Glutamatergic neuron (in vitro differentiated cells): ENCODE measurements around the gene C16orf46. TPM values are rescaled to one million over a fixed set of nuclear protein-coding genes. Genes with fewer than 3 reads are reported as not detected.

Experiments used
- DNase-seq: peaks from one replicate; pipeline ENCODE4 v3.0.0; 2022
- H3K27ac Mint-ChIP-seq: one replicate; pipeline ENCODE4 v1.8.0; 2020; ENCODE audit warnings: mild to moderate bottlenecking, mixed read lengths, inconsistent platforms; ENCODE audit not compliant: unreplicated experiment
- H3K27me3 Mint-ChIP-seq: one replicate; pipeline ENCODE4 v1.8.0; 2020; ENCODE audit warnings: mild to moderate bottlenecking, moderate library complexity, mixed read lengths, inconsistent platforms; ENCODE audit not compliant: unreplicated experiment
- H3K36me3 Mint-ChIP-seq: one replicate; pipeline ENCODE4 v1.8.0; 2020; ENCODE audit warnings: mild to moderate bottlenecking, mixed read lengths, inconsistent platforms; ENCODE audit not compliant: unreplicated experiment
- H3K4me1 Mint-ChIP-seq: one replicate; pipeline ENCODE4 v1.8.0; 2020; ENCODE audit warnings: mild to moderate bottlenecking, low read depth, mixed read lengths, inconsistent platforms; ENCODE audit not compliant: unreplicated experiment
- H3K4me3 Mint-ChIP-seq: one replicate; pipeline ENCODE4 v1.8.0; 2020; ENCODE audit warnings: mild to moderate bottlenecking, mixed read lengths, inconsistent platforms; ENCODE audit not compliant: unreplicated experiment
- H3K9me3 Mint-ChIP-seq: one replicate; pipeline ENCODE4 v1.8.0; 2020; ENCODE audit warnings: mild to moderate bottlenecking, moderate library complexity, mixed read lengths, inconsistent platforms; ENCODE audit not compliant: unreplicated experiment
- total RNA-seq: library from RNA; stranded (reverse); fragmentation: NEBNext Ultra II Directional; extraction: Animal tissue kit (Norgen Biotek cat#: 25700); gene quantifications from one replicate; pipeline ENCODE4 v1.2.1, GENCODE V29; 2021; ENCODE audit not compliant: unreplicated experiment
- TF ChIP-seq, protein P1 (sequence below): fragments of 200-600 bp; sonication (generic); IDR thresholded peaks from one replicate; pipeline ENCODE4 v1.5.0; 2021; ENCODE audit not compliant: partially characterized antibody, unreplicated experiment

Gene C16orf46
- total RNA-seq, 1 donor from 2014 or later = 1.0 TPM

- peaks cover 23% of the 10 kb centered on the region for H3K36me3 Mint-ChIP-seq
- no peaks in the 10 kb centered on the region for H3K4me1 Mint-ChIP-seq
- no peaks in the 10 kb centered on the region for H3K27me3 Mint-ChIP-seq
- no peak for DNase-seq
- H3K27ac Mint-ChIP-seq = no peak overlapping the region
- H3K4me3 Mint-ChIP-seq = no peak overlapping the region
- peaks cover 8% of the 10 kb centered on the region for H3K9me3 Mint-ChIP-seq
- TF ChIP-seq, protein P1, sequence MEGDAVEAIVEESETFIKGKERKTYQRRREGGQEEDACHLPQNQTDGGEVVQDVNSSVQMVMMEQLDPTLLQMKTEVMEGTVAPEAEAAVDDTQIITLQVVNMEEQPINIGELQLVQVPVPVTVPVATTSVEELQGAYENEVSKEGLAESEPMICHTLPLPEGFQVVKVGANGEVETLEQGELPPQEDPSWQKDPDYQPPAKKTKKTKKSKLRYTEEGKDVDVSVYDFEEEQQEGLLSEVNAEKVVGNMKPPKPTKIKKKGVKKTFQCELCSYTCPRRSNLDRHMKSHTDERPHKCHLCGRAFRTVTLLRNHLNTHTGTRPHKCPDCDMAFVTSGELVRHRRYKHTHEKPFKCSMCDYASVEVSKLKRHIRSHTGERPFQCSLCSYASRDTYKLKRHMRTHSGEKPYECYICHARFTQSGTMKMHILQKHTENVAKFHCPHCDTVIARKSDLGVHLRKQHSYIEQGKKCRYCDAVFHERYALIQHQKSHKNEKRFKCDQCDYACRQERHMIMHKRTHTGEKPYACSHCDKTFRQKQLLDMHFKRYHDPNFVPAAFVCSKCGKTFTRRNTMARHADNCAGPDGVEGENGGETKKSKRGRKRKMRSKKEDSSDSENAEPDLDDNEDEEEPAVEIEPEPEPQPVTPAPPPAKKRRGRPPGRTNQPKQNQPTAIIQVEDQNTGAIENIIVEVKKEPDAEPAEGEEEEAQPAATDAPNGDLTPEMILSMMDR = no peak
Observed at GRCh38 chr16:81053761-81054160, 23.3 kb downstream of the C16orf46 start.

DNA sequence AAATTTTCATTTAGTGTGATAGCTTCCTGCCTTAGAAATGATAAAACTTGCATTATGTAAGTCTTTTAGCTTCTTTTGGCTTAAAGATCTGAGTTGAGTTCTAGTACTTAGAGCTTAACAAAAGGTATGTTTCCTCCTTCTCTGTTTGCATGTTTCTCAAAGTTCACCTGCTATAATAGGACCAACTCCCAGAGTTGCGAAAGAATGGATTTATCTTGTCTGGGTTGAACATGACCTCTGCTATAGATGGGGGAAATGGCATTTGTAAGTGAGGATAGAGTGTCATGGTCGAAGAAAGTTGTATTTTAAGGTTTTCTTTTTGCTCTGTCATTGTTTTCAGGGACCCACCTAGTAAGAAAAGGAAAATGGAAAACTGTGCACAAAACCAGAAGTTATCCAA is 34.2 kb downstream of the C16orf46 start:
- Mint-ChIP-seq H3K4me3 (no peak overlapping the region), H3K9me3 (no peaks in the 10 kb centered on the region), H3K27ac (no peak overlapping the region), H3K4me1 (peaks cover 10% of the 10 kb centered on the region), H3K27me3 (no peaks in the 10 kb centered on the region), H3K36me3 (no peaks in the 10 kb centered on the region)
- TF ChIP-seq, protein P1 = no peak
- no peak for DNase-seq

- H3K27ac Mint-ChIP-seq = no peak overlapping the region
- DNase-seq = no peak
- no peaks in the 10 kb centered on the region for H3K36me3 Mint-ChIP-seq
- TF ChIP-seq, protein P1 = no peak
- no peak overlapping the region for H3K4me3 Mint-ChIP-seq
- H3K27me3 Mint-ChIP-seq = no peaks in the 10 kb centered on the region
- peaks cover 6% of the 10 kb centered on the region for H3K9me3 Mint-ChIP-seq
- peaks cover 18% of the 10 kb centered on the region for H3K4me1 Mint-ChIP-seq
Observed at GRCh38 chr16:81041696-81042095, 35.3 kb downstream of the C16orf46 start.

GRCh38 chr16:81040842-81041241 is 36.2 kb downstream of the C16orf46 start:
- TF ChIP-seq, protein P1 = no peak
- Mint-ChIP-seq H3K9me3 (peaks cover 9% of the 10 kb centered on the region), H3K27ac (peak overlapping the region; percentile 31), H3K4me3 (no peak overlapping the region), H3K4me1 (peaks cover 19% of the 10 kb centered on the region), H3K27me3 (no peaks in the 10 kb centered on the region), H3K36me3 (no peaks in the 10 kb centered on the region)
- DNase-seq = no peak

DNA sequence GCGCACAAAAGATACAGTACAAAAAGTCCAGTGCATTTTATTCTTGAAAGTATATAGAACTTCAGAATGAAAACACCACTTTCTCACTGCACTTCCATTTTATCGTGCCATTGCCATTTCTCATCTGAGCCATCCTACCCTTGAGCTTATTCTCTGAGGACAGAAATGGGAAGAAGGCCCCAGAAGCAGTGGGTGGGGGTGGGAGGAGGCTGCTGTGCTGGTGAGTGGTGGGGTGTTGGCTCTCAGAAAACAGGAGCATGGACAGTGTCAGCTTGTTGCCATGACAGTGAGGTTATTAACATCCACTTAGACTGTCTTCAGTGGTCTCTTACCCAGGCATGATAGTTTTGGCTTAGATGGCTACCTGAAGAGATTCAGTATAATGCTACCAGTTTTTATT is 36.9 kb downstream of the C16orf46 start:
- Mint-ChIP-seq H3K36me3 (no peaks in the 10 kb centered on the region), H3K27ac (no peak overlapping the region), H3K4me1 (peaks cover 19% of the 10 kb centered on the region), H3K27me3 (no peaks in the 10 kb centered on the region), H3K9me3 (peaks cover 10% of the 10 kb centered on the region), H3K4me3 (peak overlapping the region; percentile 2)
- DNase-seq = no peak
- TF ChIP-seq, protein P1 = no peak
